Skeletal muscle cell (primary cell): ENCODE data around the gene CNOT6.

Source experiments
- DNase-seq: peaks from one replicate; pipeline ENCODE4 v3.0.0-alpha.2; 2010; ENCODE audit warnings: low read depth
- H3K4me3 ChIP-seq: 2 replicates; pipeline ENCODE4 v1.5.1; 2011; ENCODE audit warnings: low read depth, mild to moderate bottlenecking, control low read depth, low read length, moderate library complexity

The CNOT6 gene

GRCh38 chr5:180609386-180609785 lies 115.2 kb downstream of the CNOT6 start:
- DNase-seq = no peak
- no peak overlapping the region for H3K4me3 ChIP-seq

- no peak for DNase-seq
- H3K4me3 ChIP-seq = no peak overlapping the region
Observed at GRCh38 chr5:180609817-180610550, 115.8 kb downstream of the CNOT6 start.

- DNase-seq = no peak
- H3K4me3 ChIP-seq = no peak overlapping the region
Observed at GRCh38 chr5:180611140-180611850, 117.1 kb downstream of the CNOT6 start.

DNA sequence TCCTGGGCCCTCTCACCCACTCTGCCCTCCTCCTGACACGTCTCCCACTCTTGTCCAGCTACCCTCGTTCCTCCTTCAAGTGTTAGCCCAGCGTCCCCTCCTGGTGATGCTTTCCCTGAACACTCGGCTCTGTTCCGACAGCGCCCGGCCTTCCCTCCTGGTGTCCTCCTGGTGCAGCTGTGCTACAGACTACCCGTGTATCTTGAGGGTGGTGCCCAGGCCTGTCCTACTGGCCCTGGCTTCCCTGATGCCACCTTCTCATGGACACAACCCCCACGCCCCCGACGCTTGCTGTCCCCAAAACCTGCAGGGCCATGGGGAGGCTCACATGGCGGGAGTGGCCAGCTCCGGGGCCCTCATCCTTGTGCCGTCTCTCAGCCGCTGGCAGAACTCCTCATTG lies 118.5 kb downstream of the CNOT6 start:
- no peak overlapping the region for H3K4me3 ChIP-seq
- DNase-seq = no peak

DNA sequence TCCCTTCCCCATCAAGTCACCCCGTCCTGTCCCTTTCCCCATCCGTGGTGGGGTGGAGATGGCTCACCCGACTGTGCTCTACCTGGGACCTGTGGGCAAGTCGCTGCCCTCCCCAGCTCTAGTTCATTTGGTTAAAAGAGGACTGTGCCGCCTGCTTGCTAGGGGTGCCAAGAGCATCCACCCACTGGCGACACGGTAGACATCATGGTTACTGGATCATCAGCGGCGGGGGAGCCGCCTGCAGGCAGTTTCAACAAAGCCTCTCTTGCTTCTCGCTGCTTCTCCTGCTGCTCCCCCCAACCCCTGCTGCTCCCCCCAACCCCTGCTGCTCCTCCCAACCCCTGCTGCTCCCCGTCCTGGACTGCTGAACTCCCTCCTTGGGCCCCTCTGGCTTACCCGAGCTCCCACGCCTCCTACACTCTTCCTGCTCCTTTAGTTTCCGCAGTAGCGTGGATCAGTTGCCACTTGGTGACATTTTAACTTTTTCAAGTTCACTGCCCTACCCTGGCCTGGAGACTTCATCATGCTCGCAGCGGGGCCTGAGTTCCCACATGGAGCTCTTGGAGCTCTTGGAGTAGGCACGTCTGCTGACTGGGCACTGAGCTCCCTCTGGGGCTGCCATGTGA lies 119.1 kb downstream of the CNOT6 start:
- no peak overlapping the region for H3K4me3 ChIP-seq
- DNase-seq = no peak

- DNase-seq = no peak
- H3K4me3 ChIP-seq = no peak overlapping the region
Observed at GRCh38 chr5:180613814-180614188, 119.6 kb downstream of the CNOT6 start.

DNA sequence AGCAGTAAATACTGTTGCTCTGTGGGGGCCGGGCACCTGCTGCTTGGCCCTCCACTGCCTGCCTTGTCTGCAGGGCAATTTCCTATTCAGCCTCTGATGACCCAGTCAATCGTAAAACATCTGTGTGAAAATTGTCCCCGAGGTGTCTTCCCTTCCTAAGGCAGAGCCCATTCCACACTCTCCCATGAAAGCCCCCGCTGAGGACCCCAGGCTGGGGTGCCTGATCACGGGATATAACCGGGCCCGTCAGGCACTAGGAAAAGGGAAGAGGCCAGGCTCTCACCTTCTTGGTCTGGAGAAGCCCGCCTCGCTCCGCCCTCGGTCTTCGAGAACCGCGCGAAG lies 124.3 kb downstream of the CNOT6 start:
- H3K4me3 ChIP-seq = peak overlapping the region; percentile 45
- DNase-seq = no peak

GRCh38 chr5:180618829-180619562 lies 124.8 kb downstream of the CNOT6 start:
- no peak for DNase-seq
- H3K4me3 ChIP-seq = peak overlapping the region; percentile 45

- H3K4me3 ChIP-seq = no peak overlapping the region
- no peak for DNase-seq
Observed at GRCh38 chr5:180619563-180619915, 125.4 kb downstream of the CNOT6 start.

- no peak overlapping the region for H3K4me3 ChIP-seq
- DNase-seq = no peak
Observed at GRCh38 chr5:180620014-180620413, 125.8 kb downstream of the CNOT6 start.

DNA sequence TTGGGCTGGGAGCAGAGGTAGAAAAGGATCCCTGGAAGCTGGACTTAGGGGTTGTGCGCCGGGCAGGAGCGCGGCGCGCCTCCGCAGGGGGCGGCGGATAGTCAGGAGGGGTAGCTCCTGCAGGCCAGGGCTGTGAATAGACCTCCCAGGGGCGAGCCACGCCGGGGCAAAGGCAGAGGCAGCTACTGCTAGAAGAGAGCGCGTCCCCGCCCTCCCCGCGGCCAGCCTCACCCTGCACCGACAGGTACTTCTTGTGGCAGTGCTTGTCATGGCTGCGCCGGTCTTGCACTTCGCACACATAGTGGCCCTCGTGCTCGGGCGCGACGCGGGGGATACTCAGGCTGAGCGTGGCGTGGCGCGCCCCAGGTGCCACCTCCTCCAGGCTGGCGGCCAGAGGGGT lies 127.1 kb downstream of the CNOT6 start:
- H3K4me3 ChIP-seq = no peak overlapping the region
- DNase-seq = no peak

GRCh38 chr5:180622910-180623309 lies 128.7 kb downstream of the CNOT6 start:
- DNase-seq = no peak
- no peak overlapping the region for H3K4me3 ChIP-seq

GRCh38 chr5:180623411-180623834 lies 129.2 kb downstream of the CNOT6 start:
- no peak overlapping the region for H3K4me3 ChIP-seq
- no peak for DNase-seq

GRCh38 chr5:180623844-180624243 lies 129.7 kb downstream of the CNOT6 start:
- H3K4me3 ChIP-seq = no peak overlapping the region
- DNase-seq = no peak

GRCh38 chr5:180624587-180624986 lies 130.4 kb downstream of the CNOT6 start:
- no peak for DNase-seq
- no peak overlapping the region for H3K4me3 ChIP-seq

- no peak for DNase-seq
- H3K4me3 ChIP-seq = no peak overlapping the region
Observed at GRCh38 chr5:180625125-180625790, 131.1 kb downstream of the CNOT6 start.

GRCh38 chr5:180625791-180626660 lies 131.8 kb downstream of the CNOT6 start:
- DNase-seq = no peak

DNA sequence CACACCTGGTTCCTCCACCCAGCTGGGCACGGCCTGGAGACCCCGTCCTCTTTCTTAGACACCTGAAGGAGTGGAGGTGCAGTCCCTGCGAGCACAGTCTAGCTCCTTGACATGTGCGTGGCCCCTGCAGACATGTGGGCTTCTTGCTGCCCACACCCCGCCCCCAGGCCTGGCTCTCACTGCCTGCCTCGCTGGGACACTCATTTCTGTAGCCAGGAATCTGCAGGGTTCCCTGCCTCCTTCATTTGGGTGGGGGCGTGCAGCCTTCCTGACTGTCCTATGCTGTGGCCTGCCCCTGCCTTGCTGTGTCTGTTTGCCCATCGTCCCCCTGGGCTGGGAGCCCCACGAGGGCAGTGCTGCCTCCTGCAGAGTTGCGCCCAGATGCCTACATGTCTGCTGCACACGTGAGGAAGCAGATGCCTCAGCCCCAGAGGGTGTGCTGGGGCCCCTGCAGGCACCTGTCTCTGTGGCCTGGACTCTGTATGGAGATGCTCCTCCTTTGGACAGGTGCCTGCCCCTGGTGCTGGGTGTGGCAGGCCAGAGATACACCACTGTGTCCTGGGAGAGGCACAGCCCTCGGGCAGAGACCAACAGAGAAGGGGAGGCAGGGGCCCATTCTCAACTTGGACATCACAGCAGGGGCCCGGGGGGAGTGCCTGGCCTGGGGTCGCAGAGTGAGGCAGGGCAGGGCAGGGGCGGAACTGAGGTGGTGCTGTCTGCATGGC lies 132.6 kb downstream of the CNOT6 start:
- H3K4me3 ChIP-seq = no peak overlapping the region
- DNase-seq = no peak

More at GRCh38 chr5:180625791-180626660, 131.8 kb downstream of the CNOT6 start:
- no peak overlapping the region for H3K4me3 ChIP-seq
